AG09309 (cell line): ENCODE results near the gene DNAJC11.
A peak's percentile ranks its signal among the peaks of the same experiment; 100 is the strongest.
"Not testable (repeated sequence)": the region's sequence is repeated elsewhere in the genome, so short reads cannot be mapped to it uniquely, and the experiment has no call there.

Source experiments
- DNase-seq: peaks from one replicate; pipeline ENCODE4 v3.0.0-alpha.2; 2010; ENCODE audit warnings: low read depth
- H3K4me3 ChIP-seq: 2 replicates; pipeline ENCODE4 v1.5.1; 2011; ENCODE audit warnings: mild to moderate bottlenecking, low read depth, low read length, moderate library complexity; ENCODE audit not compliant: control insufficient read depth
- CTCF ChIP-seq: IDR thresholded peaks from 2 replicates; pipeline ENCODE4 v1.5.1; 2011; ENCODE audit warnings: mild to moderate bottlenecking, low read depth, low read length, inconsistent platforms; ENCODE audit not compliant: insufficient read depth, control insufficient read depth; ENCODE audit errors: missing control alignments

The DNAJC11 gene

DNA sequence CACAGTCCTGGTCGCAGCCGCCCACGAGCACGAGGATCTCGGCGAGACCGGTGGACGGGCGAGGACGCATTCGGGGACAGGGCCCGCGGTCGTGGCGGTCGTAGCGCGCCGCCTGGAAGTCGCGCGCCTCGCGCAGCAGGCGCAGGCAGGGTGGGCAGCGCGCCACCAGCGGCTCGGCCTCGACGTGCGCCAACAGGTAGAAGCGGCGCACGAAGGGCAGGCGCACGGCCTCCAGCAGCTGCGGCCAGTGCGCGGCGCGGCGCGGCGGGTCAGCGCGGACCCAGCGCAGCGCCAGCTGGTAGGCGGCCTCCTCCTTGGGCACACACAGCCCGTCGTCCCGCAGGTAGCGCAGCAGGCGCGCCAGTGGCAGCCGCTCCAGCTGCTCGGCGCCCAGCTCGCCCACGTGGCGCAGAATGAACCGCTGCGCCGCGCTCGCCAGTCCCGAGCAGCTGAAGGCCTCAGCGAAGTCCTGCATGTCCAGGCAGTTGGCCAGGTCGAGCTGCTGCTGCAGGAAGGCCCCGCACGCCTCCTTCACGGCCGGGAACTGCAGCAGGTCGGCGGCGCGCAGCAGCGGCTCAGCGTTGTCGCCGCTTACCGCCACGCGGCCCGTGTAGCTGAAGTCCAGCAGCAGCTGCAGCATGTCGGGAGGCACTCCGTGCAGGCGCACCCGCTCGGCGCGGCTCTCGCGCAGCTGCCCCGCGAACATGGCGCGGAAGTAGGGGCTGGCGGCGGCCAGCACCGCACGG is 99.5 kb downstream of the DNAJC11 start:
- H3K4me3 ChIP-seq: peak overlapping the region; percentile 96
- no peak for DNase-seq
- no peak for TF ChIP-seq CTCF

DNA sequence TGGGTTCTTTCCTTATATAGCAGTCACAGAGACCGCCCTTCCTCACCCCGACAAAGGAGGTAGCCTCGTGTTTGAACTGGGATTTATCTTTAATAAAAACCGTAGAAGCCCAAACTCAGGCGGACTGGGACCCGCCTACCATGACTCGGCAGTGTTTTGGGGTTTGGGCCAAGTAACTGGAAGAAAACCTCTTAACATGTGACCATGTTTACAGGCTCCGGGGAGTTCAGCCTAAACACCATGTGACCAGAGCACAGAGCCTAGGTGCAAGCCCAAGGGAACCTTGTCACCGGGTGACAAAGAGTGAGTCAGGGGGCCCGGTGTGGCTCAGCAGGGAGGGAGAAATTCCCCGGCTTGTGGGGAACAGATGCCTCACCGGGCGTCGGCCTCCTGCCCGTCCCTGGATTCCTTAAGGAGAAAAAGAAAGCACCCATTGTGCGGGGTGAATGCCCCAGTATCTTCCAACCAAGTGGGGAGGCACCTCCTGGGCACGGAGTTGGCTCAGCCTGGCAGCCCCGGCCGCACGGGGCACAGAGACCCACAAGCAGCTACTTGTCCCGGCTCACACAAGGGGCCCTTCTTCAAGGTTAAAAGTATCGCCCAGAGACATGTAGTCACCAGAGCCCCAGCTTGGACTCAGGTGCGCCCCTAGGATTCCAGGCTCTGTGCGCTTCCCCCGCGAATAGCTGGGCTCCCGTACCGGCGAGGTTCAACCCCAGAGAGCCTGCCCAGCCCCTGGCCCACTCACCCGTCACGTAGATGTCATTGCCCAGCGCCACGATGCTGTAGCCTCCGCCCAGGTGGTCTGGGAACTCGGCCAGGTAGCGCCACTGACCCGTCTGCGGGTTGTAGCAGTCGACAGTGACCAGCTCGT is 100.3 kb downstream of the DNAJC11 start:
- H3K4me3 ChIP-seq: peak overlapping the region; percentile 96
- no peak for TF ChIP-seq CTCF
- peak; percentile 76 for DNase-seq

GRCh38 chr1:6600410-6601048 is 101.1 kb downstream of the DNAJC11 start:
- H3K4me3 ChIP-seq: peak overlapping the region; percentile 96
- DNase-seq: no peak
- no peak for TF ChIP-seq CTCF

- H3K4me3 ChIP-seq: peak overlapping the region; percentile 96
- not testable (repeated sequence) for DNase-seq
These were observed 101.6 kb downstream of the DNAJC11 start for GRCh38 chr1:6599991-6600390.

DNA sequence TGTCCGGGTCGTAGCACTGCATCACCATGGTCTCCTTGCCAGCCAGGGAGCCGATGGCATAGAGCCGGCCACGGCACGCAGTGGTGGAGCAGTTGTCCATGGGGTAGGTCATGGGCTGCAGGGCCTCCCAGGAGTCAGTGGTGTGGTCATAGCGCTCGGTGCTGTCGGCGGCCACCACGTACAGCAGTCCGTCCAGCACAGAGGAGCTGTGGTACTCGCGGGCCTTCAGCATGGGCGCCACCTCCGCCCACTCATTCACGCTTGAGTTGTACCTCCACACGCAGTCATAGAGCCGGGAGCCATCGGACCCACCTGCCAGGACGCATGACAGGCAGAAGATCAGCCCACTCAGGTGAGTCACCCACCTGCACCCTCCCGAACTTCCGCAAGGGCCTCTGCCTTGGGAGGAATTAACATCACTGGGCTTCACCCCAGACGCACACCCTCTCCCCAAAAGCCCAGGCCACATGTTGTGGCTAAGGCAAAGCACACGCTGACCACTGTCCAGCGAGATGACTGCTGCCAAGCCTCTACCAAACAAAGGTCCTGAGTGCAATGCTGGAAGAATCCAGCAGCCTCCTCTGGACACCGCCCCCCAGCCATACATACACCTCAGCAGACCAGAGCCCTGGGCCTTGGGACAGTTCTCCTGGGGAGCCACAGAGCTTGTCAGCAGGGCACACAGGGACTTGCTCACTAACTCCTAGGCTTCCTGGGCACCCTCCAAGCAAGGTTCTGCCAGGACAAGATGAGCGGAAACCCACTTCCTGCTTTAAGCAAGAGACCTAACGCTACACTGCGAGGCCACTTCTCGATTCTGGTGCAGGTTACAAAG is 102.3 kb downstream of the DNAJC11 start:
- H3K4me3 ChIP-seq: peak overlapping the region; percentile 19
- TF ChIP-seq CTCF: no peak
- DNase-seq: no peak

GRCh38 chr1:6597777-6598131 is 103.9 kb downstream of the DNAJC11 start:
- TF ChIP-seq CTCF: no peak
- no peak for DNase-seq
- H3K4me3 ChIP-seq: no peak overlapping the region
